Left ventricle myocardium inferior (tissue), 1 donor: ENCODE measurements around the gene COQ9. TPM values are rescaled to one million over a fixed set of nuclear protein-coding genes. Genes with fewer than 3 reads are reported as not detected.

Source experiments
- DNase-seq: peaks from one replicate; pipeline ENCODE4 v3.0.0-alpha.2; 2020
- H3K27ac ChIP-seq: fragments of 200-600 bp; replicated peaks from 2 replicates; pipeline ENCODE4 v1.8.0; 2021
- H3K27me3 ChIP-seq: fragments of 200-600 bp; 2 replicates; pipeline ENCODE4 v1.8.0; 2021; ENCODE audit warnings: low read depth
- H3K36me3 ChIP-seq: fragments of 200-600 bp; 2 replicates; pipeline ENCODE4 v1.8.0; 2021
- H3K4me1 ChIP-seq: fragments of 200-600 bp; 2 replicates; pipeline ENCODE4 v1.8.0; 2021
- H3K4me3 ChIP-seq: fragments of 200-600 bp; 2 replicates; pipeline ENCODE4 v1.8.0; 2021; ENCODE audit warnings: mild to moderate bottlenecking, moderate library complexity
- H3K9me3 ChIP-seq: fragments of 200-600 bp; replicated peaks from 2 replicates; pipeline ENCODE4 v1.8.0; 2021
- intact Hi-C: fragments of 100-400 bp; cut with micrococcal nuclease; formaldehyde crosslinking; loops from one replicate; pipeline ENCODE4 v1.11.0; 2022
- total RNA-seq: library from RNA; stranded (reverse); fragmentation: NEBNext Ultra II Directional; extraction: Animal tissue kit (Norgen Biotek cat#: 25700); gene quantifications from one replicate; pipeline ENCODE4 v1.2.1, GENCODE V29; 2021
- TF ChIP-seq, protein P1 (sequence below): fragments of 200-600 bp; IDR thresholded peaks from 2 replicates; pipeline ENCODE4 v1.8.0; 2021; ENCODE audit warnings: antibody characterized with exemption, mild to moderate bottlenecking, borderline replicate concordance
- donor health status: DM: no; HTN: yes; CAD: no; lungs with severe emphysema.

The COQ9 gene
- total RNA-seq, 1 donor from 2014 or later, result 234 TPM

DNA sequence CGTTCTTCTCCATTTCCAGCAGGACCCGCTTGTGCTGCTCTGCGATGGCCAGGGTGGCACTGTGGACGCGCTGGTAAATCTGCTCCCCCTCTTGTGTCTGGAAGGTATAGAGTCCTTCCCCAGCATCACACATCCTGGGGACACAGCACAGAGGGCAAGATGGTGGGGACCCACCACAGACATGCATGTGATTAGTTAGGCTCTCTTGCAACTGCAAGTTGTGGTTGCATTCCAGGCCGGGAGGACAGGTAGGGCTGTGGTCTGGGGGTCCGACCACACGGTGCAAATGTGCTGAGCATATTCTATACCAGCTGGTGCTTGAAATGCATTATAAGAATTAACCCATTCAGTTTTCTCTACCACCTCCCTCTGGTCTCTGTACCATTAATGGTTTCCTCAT is 26.6 kb downstream of the COQ9 start:
- no peak for DNase-seq
- Histone ChIP-seq H3K27ac (no peak overlapping the region), H3K9me3 (no peaks in the 10 kb centered on the region), H3K27me3 (no peaks in the 10 kb centered on the region), H3K4me3 (no peak overlapping the region), H3K36me3 (peaks cover 56% of the 10 kb centered on the region), H3K4me1 (peaks cover 61% of the 10 kb centered on the region)
- intact Hi-C loops, result no loop called here
- TF ChIP-seq, protein P1, sequence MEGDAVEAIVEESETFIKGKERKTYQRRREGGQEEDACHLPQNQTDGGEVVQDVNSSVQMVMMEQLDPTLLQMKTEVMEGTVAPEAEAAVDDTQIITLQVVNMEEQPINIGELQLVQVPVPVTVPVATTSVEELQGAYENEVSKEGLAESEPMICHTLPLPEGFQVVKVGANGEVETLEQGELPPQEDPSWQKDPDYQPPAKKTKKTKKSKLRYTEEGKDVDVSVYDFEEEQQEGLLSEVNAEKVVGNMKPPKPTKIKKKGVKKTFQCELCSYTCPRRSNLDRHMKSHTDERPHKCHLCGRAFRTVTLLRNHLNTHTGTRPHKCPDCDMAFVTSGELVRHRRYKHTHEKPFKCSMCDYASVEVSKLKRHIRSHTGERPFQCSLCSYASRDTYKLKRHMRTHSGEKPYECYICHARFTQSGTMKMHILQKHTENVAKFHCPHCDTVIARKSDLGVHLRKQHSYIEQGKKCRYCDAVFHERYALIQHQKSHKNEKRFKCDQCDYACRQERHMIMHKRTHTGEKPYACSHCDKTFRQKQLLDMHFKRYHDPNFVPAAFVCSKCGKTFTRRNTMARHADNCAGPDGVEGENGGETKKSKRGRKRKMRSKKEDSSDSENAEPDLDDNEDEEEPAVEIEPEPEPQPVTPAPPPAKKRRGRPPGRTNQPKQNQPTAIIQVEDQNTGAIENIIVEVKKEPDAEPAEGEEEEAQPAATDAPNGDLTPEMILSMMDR, result no peak

DNA sequence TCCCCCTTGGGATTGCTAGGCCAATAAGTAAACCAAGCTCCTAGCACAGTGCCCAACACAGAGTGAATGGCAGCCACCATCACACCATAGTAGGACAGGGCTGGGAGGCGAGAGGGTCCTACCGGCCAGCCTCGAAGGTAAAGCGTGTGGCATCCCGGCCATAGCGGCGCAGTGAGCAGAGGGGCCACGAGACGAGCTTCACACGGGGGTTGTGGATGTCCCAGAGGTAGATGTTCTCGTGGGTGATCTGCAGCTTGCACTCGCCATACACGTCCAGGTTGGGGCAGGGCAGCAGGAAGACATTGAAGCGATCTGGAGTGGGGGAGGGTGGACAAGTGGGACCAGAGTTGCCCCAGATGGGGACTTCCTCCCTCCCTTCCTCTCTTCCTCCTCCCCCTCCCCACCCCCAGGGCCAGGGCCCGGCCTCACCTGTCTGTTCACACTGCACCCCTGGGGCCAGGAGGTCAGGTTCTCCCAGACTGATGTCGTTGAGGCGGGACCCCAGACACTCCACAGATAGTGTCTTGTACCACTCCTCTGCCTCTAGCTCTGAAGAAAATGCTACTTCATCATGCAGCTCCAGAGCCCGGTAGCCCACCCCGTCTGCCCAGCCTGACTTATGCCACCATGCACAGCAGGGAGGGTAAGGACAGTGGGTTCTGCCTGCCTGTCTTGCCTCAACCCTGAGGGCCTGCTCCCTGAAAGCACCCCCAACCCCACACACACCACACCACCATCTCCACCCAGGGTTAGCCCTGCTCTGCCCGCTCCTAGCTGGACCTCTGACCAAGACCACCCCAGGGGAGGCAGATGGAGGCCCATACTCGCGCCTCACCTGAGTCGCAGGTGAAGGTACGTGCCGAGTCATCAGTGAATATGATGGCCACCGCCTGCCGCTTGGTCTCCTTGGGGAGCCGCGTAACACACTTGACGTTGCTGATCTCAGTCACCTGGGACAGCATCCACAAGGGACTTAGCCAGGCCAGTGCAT is 27.7 kb downstream of the COQ9 start:
- Histone ChIP-seq H3K27ac (no peak overlapping the region), H3K27me3 (no peaks in the 10 kb centered on the region), H3K36me3 (peaks cover 46% of the 10 kb centered on the region), H3K4me1 (peaks cover 66% of the 10 kb centered on the region), H3K9me3 (no peaks in the 10 kb centered on the region), H3K4me3 (no peak overlapping the region)
- TF ChIP-seq, protein P1, result no peak
- DNase-seq, result no peak
- intact Hi-C loops, result no loop called here

DNA sequence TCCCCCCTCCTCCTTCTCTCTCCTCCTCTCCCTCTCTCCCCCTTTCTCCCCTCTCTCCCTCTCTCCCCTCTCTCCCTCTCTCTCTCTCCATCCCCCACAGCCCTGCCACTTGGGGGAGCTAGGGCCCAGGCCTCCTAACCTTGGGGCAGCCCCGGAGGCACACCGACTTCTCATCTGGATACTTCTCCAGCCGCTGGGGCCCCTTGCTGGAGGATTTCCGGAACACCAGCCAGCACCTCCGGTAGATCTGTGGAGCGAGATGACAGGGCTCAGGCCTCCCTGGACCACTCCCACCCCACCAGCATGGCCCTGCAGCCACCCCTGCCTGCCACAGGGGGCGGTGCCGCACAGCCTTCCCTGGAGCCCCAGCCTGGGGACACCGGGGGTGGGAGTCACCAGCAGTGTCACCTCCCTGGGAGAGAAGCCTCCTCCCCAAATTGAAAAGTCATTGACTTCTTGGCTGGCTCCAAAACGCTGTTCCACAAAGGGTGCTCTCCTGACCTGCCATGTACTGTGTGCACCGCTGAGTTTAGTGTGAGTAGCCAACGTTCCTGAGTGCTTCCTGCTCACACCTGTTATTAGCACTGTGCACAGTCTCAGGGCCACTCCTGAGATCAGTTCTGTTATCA is 28.5 kb downstream of the COQ9 start:
- no peak overlapping the region for H3K27ac ChIP-seq
- no peak overlapping the region for H3K4me3 ChIP-seq
- H3K27me3 ChIP-seq, result no peaks in the 10 kb centered on the region
- no peak for DNase-seq
- H3K9me3 ChIP-seq, result no peaks in the 10 kb centered on the region
- intact Hi-C loops, result no loop called here
- peaks cover 37% of the 10 kb centered on the region for H3K36me3 ChIP-seq
- peaks cover 66% of the 10 kb centered on the region for H3K4me1 ChIP-seq
- TF ChIP-seq, protein P1, result peak; percentile 65

DNA sequence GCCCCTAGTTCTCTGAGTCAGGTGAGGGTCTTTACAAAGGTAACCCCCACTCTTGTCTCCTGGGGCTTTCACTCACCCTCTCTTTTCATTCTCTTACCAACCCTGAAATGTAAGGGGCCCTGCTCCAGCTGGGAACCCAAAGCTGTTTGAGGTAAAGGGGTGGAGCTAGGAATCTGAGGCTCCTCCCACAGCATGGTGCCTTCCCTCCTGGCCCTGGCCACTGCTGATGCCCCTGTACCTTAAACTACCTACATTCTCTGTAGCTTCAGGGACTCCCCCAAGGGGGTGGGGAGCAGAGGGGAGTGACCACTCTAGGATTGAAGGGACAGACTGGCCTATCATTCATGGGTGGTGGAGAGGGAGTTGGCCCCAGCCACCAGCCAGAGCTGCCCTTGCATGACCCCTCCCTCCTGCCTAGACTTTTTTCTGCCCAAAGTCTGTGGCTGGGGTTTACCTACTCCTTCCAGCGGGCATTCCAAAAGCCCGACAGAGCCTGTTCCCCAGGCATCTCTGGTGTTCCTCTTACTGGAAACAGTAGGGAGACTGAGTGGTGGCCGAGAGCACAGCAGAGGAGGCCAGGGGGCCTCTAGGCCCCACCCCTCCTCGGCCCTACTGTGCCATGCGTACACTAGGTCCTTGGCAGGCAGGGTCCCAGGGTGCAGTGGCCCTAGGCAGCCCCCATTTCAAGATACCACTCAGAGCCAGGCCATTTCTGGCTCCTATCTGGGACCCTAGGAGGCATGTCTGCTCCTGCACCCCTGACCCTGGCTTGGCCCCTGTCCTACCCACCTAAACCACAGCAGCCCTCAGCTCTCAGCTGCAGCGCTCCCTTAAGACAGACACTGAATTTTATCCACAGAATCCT is 29.5 kb downstream of the COQ9 start:
- no peak overlapping the region for H3K27ac ChIP-seq
- H3K4me3 ChIP-seq, result no peak overlapping the region
- H3K9me3 ChIP-seq, result no peaks in the 10 kb centered on the region
- TF ChIP-seq, protein P1, result no peak
- H3K4me1 ChIP-seq, result peaks cover 61% of the 10 kb centered on the region
- intact Hi-C loops, result no loop called here
- no peaks in the 10 kb centered on the region for H3K27me3 ChIP-seq
- DNase-seq, result no peak
- H3K36me3 ChIP-seq, result peaks cover 28% of the 10 kb centered on the region
